HCT116 (cell line): ENCODE data around the gene ACCS. TPM values are rescaled to one million over a fixed set of nuclear protein-coding genes. Genes with fewer than 3 reads are reported as not detected.

Experiments used
- ATAC-seq: fragments of 200-7000 bp; cut with Tn5 transposase; 2 replicates; pipeline ENCODE4 v1.9.1; 2020; ENCODE audit warnings: mild to moderate bottlenecking, moderate library complexity
- BruUV-seq: library from RNA; stranded (reverse); fragments of 400-500 nt; replicated peaks from 2 replicates; lab custom pipeline; 2021; lab: Mats Ljungman, UMichigan
- CTCF ChIA-PET: fragments of 300-600 bp; sonication (Branson Sonifier 250); formaldehyde crosslinking; loops from one replicate; lab custom pipeline; 2021; ENCODE audit warnings: antibody characterized with exemption; lab: Charles Lee
- POLR2A ChIA-PET: fragments of 300-600, 350-600 bp; sonication (Branson Sonifier 250); formaldehyde crosslinking; loops from one replicate; lab custom pipeline; 2021; ENCODE audit warnings: antibody characterized with exemption; lab: Charles Lee
- RAD21 ChIA-PET, 2 experiments: fragments of 300-600 bp; sonication (Branson Sonifier 250); formaldehyde crosslinking; loops; one replicate each; lab custom pipeline; 2023; ENCODE audit warnings: low total read pairs in 2 of 2; ENCODE audit not compliant: uncharacterized antibody in 2 of 2, unreplicated experiment in 2 of 2, low non-redundant PET in 1 of 2; lab: Charles Lee
- DNase-seq: peaks from one replicate; pipeline ENCODE4 v3.0.0-alpha.2; 2010; ENCODE audit warnings: low read depth, low spot score
- H2AFZ ChIP-seq: fragments of 200-600 bp; shearing (Covaris generic), sonication (generic); 2 replicates; pipeline ENCODE4 v1.6.1; 2017; ENCODE audit warnings: low read depth, mixed run types, mixed read lengths, antibody characterized with exemption, low read length; ENCODE audit not compliant: poor library complexity, severe bottlenecking
- H3K27ac ChIP-seq: 2 replicates; pipeline ENCODE4 v1.5.1; 2012; ENCODE audit warnings: low read depth, low read length
- H3K27me3 ChIP-seq: fragments of 200-600 bp; sonication (generic); 2 replicates; pipeline ENCODE4 v1.6.1; 2016; ENCODE audit warnings: mixed run types, low read length, mixed read lengths; ENCODE audit not compliant: insufficient read depth
- H3K36me3 ChIP-seq, 2 experiments: fragments of 200-500 bp in 1 of 2; fragments of 200-600 bp in 1 of 2; sonication (Bioruptor generic) in 1 of 2; sonication (generic) in 1 of 2; 2 replicates each; pipeline versions ENCODE4 v1.5.1 to v1.6.1; 2014 to 2016; ENCODE audit warnings: low read length in 2 of 2, inconsistent platforms in 1 of 2, mixed read lengths in 1 of 2, mixed run types in 1 of 2; ENCODE audit not compliant: insufficient read depth in 2 of 2, control insufficient read depth in 1 of 2
- H3K4me1 ChIP-seq, 2 experiments: fragments of 200-600 bp in 1 of 2; sonication (generic) in 1 of 2; 2 replicates each; pipeline versions ENCODE4 v1.5.1 to v1.6.1; 2012 to 2017; ENCODE audit warnings: low read length in 2 of 2, inconsistent platforms in 1 of 2, mild to moderate bottlenecking in 1 of 2, mixed read lengths in 1 of 2, mixed run types in 1 of 2, moderate library complexity in 1 of 2; ENCODE audit not compliant: insufficient read depth in 2 of 2, control insufficient read depth in 1 of 2
- H3K4me2 ChIP-seq: fragments of 200-600 bp; sonication (generic); 2 replicates; pipeline ENCODE4 v1.6.1; 2017; ENCODE audit warnings: mixed run types, low read length, mixed read lengths
- H3K4me3 ChIP-seq, 2 experiments: fragments of 200-600 bp in 1 of 2; sonication (generic) in 1 of 2; replicated peaks in 1 of 2; 2 replicates each; pipeline ENCODE4 v1.5.1; 2011 to 2016; ENCODE audit warnings: low read length in 2 of 2, control low read depth in 1 of 2, low read depth in 1 of 2, mild to moderate bottlenecking in 1 of 2, mixed read lengths in 1 of 2, mixed run types in 1 of 2
- H3K79me2 ChIP-seq: fragments of 200-600 bp; sonication (generic); 2 replicates; pipeline ENCODE4 v1.6.1; 2017; ENCODE audit warnings: mild to moderate bottlenecking, mixed run types, low read length, moderate library complexity, mixed read lengths; ENCODE audit not compliant: insufficient read depth
- H3K9ac ChIP-seq: fragments of 200-600 bp; sonication (generic); 2 replicates; pipeline ENCODE4 v1.6.1; 2016; ENCODE audit warnings: low read length, mixed read lengths
- H3K9me2 ChIP-seq: fragments of 200-600 bp; sonication (generic), shearing (Covaris generic); 2 replicates; pipeline ENCODE4 v1.6.1; 2017; ENCODE audit warnings: mixed run types, mild to moderate bottlenecking, moderate library complexity; ENCODE audit not compliant: insufficient read depth
- H3K9me3 ChIP-seq, 2 experiments: fragments of 200-500 bp in 1 of 2; fragments of 200-600 bp in 1 of 2; sonication (Bioruptor generic) in 1 of 2; sonication (generic) in 1 of 2; 2 replicates each; pipeline ENCODE4 v1.6.1; 2014 to 2017; ENCODE audit warnings: low read length in 2 of 2, mixed read lengths in 2 of 2, inconsistent platforms in 1 of 2, low read depth in 1 of 2, mild to moderate bottlenecking in 1 of 2, mixed run types in 1 of 2, moderate library complexity in 1 of 2; ENCODE audit not compliant: control insufficient read depth in 1 of 2, insufficient read depth in 1 of 2
- H4K20me1 ChIP-seq: fragments of 200-600 bp; sonication (generic), shearing (Covaris generic); 2 replicates; pipeline ENCODE4 v1.6.1; 2017; ENCODE audit warnings: mixed run types, mild to moderate bottlenecking, moderate library complexity; ENCODE audit not compliant: insufficient read depth
- EGR1 ChIP-seq: IDR thresholded peaks from 2 replicates; pipeline ENCODE4 v1.6.1; 2012; ENCODE audit warnings: low read depth
- ELF1 ChIP-seq: IDR thresholded peaks from 2 replicates; pipeline ENCODE4 v1.6.1; 2012; ENCODE audit warnings: low read depth, borderline replicate concordance
- EZH2 ChIP-seq: fragments of 200-600 bp; sonication (generic); IDR thresholded peaks from 2 replicates; pipeline ENCODE4 v1.6.1; 2017; ENCODE audit warnings: antibody characterized with exemption, mixed run types
- EZH2phosphoT487 ChIP-seq: fragments of 200-600 bp; IDR thresholded peaks from 2 replicates; pipeline ENCODE4 v1.6.1; 2018; ENCODE audit warnings: antibody characterized with exemption, borderline replicate concordance
- FOSL1 ChIP-seq: IDR thresholded peaks from 2 replicates; pipeline ENCODE4 v1.6.1; 2012; ENCODE audit warnings: low read depth
- JUND ChIP-seq: IDR thresholded peaks from 2 replicates; pipeline ENCODE4 v1.6.1; 2012
- POLR2A ChIP-seq: IDR thresholded peaks from 2 replicates; pipeline ENCODE4 v1.7.0; 2011; ENCODE audit warnings: borderline replicate concordance; ENCODE audit not compliant: insufficient read depth, insufficient read length; ENCODE audit errors: extremely low read depth
- POLR2AphosphoS5 ChIP-seq: IDR thresholded peaks from 2 replicates; pipeline ENCODE4 v1.6.1; 2011; ENCODE audit warnings: mild to moderate bottlenecking, low read depth, low read length, moderate library complexity
- RAD21 ChIP-seq: IDR thresholded peaks from 2 replicates; pipeline ENCODE4 v1.6.1; 2012; ENCODE audit warnings: low read depth, mild to moderate bottlenecking
- SIN3A ChIP-seq: IDR thresholded peaks from 2 replicates; pipeline ENCODE4 v1.6.1; 2012; ENCODE audit warnings: low read depth
- YY1 ChIP-seq: IDR thresholded peaks from 2 replicates; pipeline ENCODE4 v1.6.1; 2011; ENCODE audit warnings: low read length, low read depth, moderate library complexity, mild to moderate bottlenecking; ENCODE audit not compliant: insufficient replicate concordance; ENCODE audit errors: extremely low read depth
- ZBTB33 ChIP-seq: IDR thresholded peaks from 2 replicates; pipeline ENCODE4 v1.6.1; 2011; ENCODE audit warnings: mild to moderate bottlenecking, low read length, moderate library complexity; ENCODE audit not compliant: insufficient replicate concordance; ENCODE audit errors: extremely low read depth
- ZFX ChIP-seq: fragments of 450-650 bp; IDR thresholded peaks from 2 replicates; pipeline ENCODE4 v1.6.1; 2017
- ZNF274 ChIP-seq: fragments of 200-500 bp; sonication (Bioruptor generic); IDR thresholded peaks from 2 replicates; pipeline ENCODE4 v1.6.1; 2014; ENCODE audit warnings: mild to moderate bottlenecking, low read depth, low read length, inconsistent platforms
- intact Hi-C: fragments of 100-400 bp; cut with micrococcal nuclease; formaldehyde crosslinking; loops from 2 replicates; pipeline ENCODE4 v1.10.0; 2022
- total RNA-seq: library from RNA; stranded (reverse); gene quantifications from one replicate; pipeline ENCODE4 v1.2.1, GENCODE V29; 2021; ENCODE audit not compliant: unreplicated experiment

The ACCS gene
- total RNA-seq, 1 experiment from 2014 or later, result 13.2 TPM

- Histone ChIP-seq H3K27me3 (no peaks in the 10 kb centered on the region), H3K9ac (no peak overlapping the region), H3K9me3 (no peaks in the 10 kb centered on the region), H4K20me1 (no peaks in the 10 kb centered on the region), H3K9me2 (no peaks in the 10 kb centered on the region), H3K4me2 (no peak overlapping the region), H3K36me3 (no peaks in the 10 kb centered on the region), H2AFZ (no peak overlapping the region), H3K79me2 (no peaks in the 10 kb centered on the region), H3K4me3 (no peak overlapping the region), H3K27ac (no peak overlapping the region), H3K4me1 (peaks cover 9 to 16% of the 10 kb centered on the region in 2 experiments)
- RAD21 ChIA-PET, result no interaction called here
- no peak for DNase-seq
- ATAC-seq, result 0 out of 2 replicates have a peak, but pooled peaks have one; percentile 14
- POLR2A ChIA-PET, result no interaction called here
- no TSS peak for BruUV-seq
- CTCF ChIA-PET, result no interaction called here
- TF ChIP-seq SIN3A (no peak), YY1 (no peak), ZBTB33 (no peak), FOSL1 (no peak), EGR1 (no peak), EZH2 (no peak), ZFX (no peak), EZH2phosphoT487 (no peak), RAD21 (no peak), JUND (no peak), ZNF274 (no peak), ELF1 (no peak), POLR2A (no peak), POLR2AphosphoS5 (no peak)
- intact Hi-C loops, result no loop called here
Observed at GRCh38 chr11:44017443-44018126, 48.5 kb upstream of the ACCS start.
